Stimulated activated CD8-positive, alpha-beta memory T cell treated with anti-CD3 and anti-CD28 coated beads, Interleukin-15, amount 100 ng/mL, for 24 hours (primary cell): Measurements from ENCODE around the gene APOH.
"Not testable (repeated sequence)": the region's sequence is repeated elsewhere in the genome, so short reads cannot be mapped to it uniquely, and the experiment has no call there.

Source experiments
- DNase-seq: peaks from one replicate; pipeline ENCODE4 v3.0.0-alpha.2; 2020; ENCODE audit warnings: low read depth

APOH gene, protein sequence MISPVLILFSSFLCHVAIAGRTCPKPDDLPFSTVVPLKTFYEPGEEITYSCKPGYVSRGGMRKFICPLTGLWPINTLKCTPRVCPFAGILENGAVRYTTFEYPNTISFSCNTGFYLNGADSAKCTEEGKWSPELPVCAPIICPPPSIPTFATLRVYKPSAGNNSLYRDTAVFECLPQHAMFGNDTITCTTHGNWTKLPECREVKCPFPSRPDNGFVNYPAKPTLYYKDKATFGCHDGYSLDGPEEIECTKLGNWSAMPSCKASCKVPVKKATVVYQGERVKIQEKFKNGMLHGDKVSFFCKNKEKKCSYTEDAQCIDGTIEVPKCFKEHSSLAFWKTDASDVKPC

DNA sequence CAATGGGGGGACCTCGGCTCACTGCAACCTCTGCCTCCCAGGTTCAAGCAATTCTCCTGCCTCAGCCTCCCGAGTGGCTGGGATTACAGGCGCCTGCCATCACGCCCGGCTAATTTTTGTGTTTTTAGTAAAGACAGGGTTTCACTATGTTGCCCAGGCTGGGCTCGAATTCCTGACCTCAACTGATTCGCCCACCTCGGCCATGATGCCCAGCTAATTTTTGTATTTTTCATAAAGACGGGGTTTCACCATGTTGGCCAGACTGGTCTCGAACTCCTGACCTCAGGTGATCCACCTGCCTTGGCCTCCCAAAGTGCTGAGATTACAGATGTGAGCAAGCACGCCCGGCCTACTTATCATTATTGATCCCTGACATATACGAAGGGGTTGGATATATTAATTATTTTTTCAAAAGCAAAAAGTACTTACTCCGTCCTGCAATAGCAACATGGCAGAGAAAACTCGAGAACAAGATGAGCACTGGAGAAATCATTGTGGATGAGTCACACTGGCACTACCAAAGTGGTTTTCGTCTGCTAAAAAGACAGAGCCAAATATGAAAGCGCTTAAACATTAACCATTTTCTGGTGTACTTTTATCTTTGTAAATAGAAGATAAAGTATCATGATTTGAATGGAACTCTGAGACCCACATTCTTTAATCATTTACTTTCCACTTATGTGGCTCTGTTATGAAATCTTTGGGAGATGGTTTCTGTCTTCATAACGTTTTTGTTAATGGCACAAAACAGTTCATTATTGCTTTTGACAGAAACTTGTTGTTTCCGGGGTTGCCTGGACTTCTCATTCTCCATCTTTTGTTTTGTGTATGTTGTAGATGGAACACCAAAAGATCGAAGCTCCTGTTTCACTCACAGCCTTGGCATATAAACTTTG lies at the start of gene APOH:
APOH (minus strand) TSS at position 529 of the 896 bp plus-strand sequence; CDS start at position 493, 36 bp downstream.
- no peak for DNase-seq

DNA sequence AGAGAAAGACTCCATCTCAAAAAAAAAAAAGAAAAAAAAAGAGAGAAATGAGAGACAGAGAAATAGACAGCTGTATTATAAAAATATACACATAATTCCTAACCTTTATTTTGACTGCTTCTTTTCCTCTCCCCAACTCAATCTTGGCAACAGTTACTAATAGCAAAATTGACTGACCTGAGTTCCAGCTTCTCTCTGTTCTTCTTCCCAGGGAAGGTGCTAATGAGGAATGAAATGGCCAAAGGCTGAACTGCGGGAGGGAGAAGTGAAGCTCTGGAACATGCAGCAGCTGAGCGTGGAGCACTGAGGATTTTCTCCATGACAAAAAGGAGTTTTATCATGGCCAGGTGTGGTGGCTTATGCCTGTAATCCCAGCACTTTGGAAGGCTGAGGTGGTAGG lies 48.0 kb upstream of the APOH start:
- no peak for DNase-seq

DNA sequence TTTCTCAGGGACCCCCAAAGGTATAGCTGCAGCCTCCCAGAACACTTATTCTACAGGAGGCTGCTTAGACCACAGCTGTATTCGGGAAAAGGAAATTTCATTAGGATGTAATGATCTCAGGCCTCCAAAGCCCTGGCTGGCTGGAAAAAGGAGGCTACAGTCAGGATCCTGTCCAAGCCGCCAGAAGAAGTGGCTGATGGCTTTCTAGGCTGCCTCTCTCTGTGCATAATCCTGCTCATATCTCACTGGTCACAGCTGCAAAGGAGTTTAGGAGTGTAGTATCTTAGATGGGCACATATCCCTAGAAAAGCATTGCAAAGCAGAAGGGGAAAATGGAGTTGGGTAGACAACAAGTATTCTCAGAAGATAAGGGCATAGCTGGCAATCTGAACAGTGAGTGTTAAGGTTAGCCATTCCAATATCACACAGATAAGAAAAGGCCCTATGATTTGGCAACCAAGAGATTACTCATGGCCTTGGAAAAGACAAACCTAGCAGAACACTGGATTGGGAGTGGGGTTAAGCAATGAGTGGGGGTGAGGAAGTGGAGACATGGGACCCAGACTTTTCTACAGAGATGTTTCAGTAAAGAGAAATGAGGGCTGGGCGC lies 47.2 kb upstream of the APOH start:
- DNase-seq: no peak

DNA sequence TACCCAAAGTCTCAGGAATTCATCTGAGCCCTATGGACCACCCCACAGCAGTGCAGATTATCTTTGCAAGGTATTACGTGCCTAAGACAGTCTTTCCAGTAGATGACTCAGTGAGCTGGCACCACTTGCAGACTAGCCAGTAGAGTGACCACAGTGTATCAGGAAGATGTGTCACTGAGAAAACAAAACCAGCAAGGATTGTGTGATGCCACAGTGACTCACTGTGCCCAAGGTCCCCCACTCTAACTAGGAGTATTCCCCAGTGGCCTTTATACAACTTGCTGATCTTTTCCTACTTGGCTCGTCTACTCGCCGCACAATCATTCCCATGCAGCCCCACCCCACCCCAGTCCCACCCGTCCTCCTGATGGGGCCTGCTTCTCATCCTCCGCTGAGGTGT lies 46.4 kb upstream of the APOH start:
- no peak for DNase-seq

DNA sequence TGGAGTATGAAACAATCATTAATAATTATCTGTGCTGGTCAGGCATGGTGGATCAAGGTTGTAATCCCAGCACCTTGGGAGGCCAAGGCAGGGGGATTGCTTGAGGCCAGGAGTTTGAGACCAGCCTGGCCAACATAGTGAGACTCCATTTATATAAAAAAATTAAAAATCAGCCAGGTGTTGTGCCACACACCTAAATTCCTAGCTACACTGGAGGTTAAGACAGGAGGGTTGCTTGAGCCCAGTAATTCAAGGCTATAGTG lies 44.3 kb upstream of the APOH start:
- DNase-seq: no peak

DNA sequence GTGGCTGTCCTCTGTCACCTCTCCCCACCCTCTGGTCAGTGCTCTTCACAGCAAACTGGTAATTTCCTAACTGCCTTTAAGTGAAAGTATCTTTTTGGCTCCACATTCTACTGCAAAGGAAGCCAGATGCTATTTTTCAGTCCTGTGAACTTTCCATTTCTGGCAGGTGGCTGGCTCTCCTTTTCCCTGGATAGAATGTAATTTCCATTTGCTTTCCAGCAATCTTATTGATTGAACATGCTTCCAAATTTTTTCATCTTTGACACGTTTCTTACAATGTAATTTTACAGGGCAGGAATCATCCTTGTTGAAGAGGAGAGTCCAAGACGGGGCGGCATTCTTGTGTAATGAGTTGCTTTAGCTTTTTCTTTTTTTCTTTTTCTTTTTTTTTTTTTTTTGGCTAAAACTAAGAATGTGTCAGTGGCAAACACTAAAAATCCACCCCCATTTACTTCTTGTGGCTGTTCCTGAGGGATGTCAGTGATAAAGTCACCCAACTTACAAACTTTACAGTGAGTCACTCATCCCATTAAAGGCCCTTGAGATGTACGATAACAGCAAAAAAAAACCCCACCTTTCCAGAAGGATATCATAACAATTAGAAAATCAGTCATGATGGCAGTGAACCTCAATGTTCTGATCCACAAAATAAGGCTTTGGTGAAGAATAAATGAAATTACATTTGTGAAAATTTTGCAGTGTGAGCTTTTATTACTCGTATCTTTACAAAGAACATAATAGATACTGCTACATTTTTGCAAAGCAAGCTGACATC lies 43.8 kb upstream of the APOH start:
- no peak for DNase-seq

DNA sequence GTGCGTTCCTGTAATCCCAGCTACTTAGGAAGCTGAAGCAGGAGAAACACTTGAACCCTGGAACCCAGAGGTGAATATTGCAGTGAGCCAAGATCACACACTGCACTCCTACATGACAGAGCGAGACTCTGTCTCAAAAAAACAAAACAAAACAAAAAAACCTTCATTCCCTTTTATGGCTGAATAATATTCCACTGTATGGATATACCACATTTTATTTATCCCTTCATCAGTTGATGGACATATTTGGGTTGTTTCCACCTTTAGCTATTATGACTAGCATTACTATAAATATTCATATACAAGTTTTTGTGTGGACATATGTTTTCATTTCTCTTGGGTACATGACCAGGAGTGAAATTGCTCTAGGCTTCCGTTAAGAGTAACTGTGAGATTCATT lies 42.3 kb upstream of the APOH start:
- DNase-seq: no peak

DNA sequence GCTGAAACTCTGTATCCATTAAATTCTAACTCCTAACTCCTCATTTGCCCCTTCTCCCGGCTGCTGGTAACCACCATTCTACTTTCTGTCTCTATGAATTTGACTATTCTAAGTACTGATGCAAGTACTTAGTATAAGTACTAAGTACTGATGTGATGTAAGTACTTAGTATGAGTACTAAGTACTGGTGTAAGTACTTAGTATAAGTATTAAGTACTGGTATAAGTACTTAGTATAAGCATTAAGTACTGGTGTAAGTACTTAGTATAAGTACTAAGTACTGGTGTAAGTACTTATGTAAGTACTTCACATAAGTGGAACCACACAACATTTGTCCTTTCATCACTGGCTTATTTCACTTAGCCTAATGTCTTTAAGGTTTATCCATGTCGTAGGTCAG lies 40.9 kb upstream of the APOH start:
- no peak for DNase-seq

DNA sequence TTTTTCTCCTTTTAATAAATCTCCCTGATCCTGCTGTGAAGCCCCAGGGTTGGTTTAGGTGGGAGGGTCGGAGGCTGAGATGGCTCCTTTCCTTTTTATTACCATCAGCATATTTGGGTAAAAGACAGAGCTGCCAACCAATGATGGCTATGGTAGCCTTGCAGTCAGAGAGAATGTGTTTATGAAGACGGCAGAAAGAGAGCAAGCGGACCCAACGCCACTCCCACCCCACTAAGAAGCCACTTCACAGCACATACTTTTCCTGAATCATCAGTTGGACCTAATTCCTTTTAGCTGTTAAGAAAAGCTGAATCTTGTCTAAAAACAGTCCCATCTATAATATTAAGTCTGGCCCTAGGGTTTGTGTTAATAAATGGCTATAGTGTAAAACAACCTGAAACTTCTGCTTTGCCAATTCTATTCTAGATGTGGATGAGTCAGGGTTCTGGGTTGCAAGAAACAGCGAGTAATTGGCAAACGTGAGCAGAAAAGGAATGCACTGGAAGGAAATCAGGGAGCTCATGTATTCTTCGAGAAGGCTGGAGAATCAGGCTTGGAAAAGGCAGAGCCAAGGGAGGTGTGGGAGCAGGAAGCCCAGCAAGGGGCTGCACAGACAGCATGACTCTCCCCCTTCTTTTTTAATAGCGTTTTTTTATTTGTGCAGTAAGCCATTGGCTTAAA lies 39.2 kb upstream of the APOH start:
- DNase-seq: no peak

DNA sequence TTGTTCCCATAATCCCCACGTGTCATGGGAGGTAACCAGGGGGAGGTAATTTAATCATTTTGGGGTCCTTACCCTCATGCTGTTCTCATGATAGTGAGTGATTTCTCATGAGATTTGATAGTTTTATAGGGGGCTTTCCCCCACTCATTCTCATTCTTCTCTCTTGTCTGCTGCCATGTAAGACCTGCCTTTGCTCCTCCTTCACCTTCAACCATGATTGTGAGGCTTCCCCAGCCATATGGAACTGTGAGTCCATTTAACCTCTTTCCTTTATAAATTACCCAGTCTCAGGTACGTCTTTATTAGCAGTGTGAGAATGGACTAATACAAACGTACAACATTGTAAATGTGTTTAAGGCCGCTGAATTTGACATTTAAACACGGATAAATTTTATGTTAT lies 35.5 kb upstream of the APOH start:
- DNase-seq: no peak

DNA sequence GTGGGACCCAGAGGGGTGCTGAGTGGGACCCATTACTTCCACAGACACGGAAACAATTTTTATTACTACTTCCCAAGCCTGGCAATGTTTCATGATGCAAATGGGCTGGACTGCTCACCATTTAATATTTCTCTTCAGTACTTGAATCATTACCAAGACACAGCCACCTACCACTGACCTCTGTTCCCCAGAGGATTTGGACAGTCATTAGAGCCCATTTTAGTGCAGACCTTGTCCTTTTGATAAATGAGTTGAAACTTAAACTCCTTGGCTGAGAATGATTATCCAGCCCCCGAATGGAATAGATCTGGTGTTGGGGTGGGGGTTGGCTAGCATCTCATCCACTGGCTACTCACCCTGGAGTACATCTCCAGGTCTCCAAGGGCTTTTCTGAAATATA lies 33.6 kb upstream of the APOH start:
- no peak for DNase-seq

DNA sequence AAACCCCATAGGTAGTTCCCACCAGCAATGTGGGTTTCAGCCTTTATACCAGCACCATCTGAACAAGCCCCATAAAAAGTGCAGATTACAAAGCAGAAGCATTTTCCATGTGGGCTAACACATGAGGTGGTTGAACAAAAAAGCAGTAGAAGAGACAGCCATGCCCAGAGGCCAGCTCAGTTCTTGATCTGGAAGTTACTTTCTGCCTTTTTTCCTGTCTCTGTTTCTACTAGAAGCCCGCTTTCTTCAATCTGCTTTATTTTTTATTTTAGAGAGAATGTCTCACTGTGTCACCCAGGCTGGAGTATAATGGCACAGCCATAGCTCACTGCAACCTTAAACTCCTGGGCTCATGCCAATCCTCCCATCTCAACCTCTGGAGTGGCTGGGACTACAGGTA lies 31.5 kb upstream of the APOH start:
- DNase-seq: no peak

DNA sequence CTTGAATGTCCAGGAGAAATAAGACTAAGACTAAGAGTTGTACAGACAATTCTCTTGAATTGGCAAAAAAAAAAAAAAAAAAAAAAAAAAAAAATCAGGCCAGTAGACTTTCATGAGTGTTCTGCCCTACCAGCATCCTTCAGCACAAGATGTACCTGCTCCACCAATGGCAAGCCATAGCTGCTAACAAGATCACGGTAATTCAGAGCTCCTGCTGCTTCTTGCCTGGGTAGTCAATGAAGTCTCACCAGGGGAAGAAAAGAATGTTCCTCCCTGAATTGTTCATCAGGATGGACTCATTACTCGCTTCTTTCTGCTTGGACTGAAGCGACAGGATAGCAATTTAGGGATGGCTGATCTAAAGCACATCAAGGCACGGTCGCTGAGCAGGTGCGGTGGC lies 31.1 kb upstream of the APOH start:
- DNase-seq: no peak

DNA sequence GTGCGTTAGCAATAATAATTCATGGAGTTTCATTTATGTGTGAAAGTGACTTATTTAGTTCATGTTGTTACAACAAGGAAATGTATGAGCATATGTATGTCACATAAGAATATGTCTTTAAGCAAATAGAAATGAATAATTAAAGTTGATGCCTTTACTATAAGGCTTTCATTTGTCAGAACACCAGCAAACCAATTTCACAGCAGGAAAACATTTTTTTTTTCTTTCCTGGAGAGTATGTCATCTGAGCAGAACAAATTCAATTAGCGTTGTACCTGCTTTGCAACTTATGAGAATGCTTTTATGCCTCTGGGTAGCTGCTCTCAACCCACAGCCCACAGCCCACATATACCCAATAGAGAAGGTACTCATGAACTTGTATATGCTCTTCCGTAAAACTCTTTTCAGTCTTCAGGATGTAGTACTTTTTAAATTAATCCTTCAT lies 26.3 kb upstream of the APOH start:
- DNase-seq: no peak

DNA sequence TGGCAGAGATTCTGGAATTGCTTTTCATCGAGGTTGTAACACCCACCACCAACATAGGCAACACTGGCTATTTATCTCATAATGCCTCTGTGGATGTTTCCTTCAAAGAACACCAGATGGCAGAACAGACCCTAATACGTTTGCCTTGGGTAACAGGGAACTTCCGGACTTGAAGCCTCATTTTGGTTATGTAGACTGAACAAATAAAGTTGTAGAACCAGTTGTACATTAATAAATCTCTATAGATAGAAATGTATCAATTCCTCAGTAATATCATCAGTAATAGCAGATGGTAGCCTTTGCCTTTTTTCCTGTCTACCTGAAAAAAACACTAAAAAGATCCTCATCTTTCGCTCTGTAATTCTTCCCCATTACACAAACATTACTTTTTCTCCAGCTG lies 25.9 kb upstream of the APOH start:
- DNase-seq: no peak

DNA sequence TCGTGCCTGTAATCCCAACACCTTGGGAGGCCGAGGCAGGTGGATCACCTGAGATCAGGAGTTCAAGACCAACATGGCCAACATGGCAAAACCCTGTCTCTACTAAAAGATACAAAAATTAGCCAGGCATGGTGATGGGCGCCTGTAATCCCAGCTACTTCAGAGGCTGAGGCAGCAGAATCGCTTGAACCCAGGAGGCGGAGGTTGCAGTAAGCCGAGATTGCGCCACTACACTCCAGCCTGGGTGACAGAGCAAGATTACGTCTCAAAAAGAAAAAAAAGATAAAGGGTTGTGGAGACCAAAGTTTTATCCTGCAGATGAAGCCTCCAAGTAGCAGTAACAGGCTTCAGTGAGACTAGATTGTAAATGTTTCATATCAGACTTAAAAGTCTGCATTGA lies 24.2 kb upstream of the APOH start:
- DNase-seq: not testable (repeated sequence)

DNA sequence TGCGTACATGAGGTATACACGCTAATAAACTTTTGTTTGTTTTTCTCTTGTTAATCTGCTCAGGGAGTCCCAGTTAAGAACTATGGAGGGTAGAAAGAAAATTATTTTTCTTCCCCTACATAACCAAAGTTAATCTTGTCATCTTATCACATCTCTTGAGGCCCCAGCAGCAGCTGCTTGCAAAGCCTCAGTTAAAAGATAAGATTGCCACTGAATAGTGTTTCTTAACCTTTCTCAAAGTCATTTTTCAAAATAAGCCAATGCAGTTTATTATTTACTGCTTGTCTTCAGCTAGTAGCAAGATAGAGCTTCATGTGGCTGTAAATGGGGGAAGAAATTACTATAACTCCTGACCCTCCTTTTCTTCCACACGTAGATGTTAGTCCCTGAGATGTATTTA lies 21.5 kb upstream of the APOH start:
- DNase-seq: no peak

DNA sequence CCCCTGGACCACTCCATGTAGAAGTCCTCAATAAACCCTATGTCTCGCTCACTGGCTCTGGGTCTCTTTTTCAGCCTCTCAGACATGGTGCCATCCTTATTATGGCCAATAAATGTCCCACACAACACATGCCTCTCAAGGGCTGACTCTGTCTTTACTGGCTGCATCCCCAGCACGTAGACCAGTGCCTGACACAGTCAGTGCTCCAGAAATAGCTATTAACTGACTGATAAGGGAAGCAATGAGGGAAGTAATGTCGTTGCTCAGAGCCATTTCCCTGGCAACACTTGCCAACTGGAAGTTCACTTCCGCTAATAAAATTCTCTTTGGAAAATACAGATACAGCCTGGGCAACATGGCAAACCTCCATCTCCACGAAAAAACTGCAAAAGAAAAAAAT lies 19.1 kb upstream of the APOH start:
- DNase-seq: no peak

DNA sequence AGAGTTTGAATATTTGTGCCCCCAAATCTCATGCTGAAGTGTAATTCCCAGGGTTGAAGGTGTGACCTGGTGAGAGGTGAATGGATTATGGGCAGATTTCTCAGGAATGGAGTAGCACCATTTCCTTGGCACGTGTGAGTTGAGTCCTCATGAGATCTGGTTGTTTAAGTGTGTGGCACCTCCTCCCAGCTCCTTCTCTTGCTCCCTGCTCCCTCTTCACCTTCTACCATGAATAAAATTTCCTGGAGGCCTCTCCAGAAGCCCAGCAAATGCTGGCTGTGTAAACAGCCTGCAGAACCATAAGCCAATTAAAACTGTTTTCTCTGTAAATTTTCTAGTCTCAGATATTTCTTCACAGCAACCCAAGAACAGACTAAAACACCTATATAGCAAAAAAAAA lies 12.6 kb upstream of the APOH start:
- no peak for DNase-seq

DNA sequence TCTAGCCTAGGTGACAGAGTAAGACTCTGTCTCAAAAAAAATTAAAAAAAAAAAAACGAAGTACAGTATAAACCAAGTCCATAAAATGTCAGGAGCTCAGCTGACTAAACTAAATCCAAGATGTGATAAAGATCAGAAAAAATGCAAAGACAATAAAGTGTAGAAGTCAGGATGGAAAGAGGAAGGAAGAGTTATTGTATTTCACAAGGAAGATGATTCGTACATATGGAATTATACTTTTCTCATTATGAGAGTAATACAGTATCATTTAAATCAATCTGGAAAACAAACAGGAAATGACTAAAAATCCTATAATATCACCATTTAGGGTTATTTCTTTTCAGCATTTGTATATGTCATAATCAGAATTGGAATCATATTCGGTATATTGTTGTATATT lies 11.4 kb upstream of the APOH start:
- DNase-seq: no peak

DNA sequence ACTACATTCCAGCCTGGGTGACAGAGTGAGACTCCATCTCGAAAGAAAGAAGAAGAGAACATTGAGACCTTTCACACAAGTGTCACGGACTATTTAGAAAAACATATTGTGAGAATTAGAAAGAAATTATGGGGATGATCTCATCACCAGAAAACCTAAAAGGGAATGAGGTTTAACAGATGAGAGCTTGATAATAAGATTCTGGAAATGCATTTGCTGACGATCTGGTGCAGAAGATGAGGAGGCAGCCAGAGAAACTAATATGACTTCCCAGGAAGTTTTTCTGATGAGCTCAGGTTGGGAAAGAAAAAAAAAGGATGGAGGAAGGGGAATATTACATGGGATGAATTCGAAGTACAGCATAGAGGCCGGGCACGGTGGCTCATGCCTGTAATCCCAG lies 10.8 kb upstream of the APOH start:
- no peak for DNase-seq
